HCEC 1CT (cell line): ENCODE results near the gene ADGRG6.

Experiments used
- DNase-seq: peaks from one replicate; pipeline ENCODE4 v3.0.0-alpha.2; 2017

Gene ADGRG6

DNA sequence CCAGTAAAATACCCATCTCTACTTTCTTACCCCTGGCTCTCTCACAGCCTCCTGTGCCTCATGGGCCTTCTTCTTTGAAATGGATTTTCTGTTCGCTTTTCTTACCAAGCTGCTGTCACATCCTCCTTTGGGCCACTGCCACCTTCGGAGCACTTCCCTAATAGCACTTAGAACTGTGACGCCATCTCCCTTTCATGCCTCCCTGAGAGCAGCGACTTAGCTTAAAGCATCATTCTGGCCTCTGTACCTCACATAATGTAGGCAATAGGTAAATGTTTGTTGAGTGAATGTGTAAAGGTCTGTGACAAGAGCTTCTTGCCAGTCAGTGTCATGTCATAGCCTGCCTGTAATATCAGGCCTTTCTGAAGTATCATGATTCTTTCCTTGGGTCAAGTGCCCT lies 78.8 kb downstream of the ADGRG6 start:
- DNase-seq: no peak

DNA sequence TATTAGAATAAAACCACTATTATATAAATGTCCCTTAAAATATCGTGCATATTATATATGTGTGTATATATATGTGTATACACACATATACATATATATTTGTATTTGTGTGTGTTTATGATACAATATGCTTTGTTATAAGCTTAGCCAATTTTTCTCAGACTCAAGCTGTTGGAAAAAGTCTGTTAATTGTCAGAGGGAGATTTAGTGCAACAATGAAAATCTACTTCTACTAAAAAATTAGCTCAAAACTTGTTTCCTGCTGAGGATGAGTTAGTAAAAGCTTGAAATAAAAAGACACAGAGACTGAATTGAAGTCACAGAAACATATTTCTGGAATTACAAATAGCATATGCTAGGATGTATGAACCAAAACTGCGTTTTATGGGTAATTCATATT lies 79.4 kb downstream of the ADGRG6 start:
- no peak for DNase-seq

DNA sequence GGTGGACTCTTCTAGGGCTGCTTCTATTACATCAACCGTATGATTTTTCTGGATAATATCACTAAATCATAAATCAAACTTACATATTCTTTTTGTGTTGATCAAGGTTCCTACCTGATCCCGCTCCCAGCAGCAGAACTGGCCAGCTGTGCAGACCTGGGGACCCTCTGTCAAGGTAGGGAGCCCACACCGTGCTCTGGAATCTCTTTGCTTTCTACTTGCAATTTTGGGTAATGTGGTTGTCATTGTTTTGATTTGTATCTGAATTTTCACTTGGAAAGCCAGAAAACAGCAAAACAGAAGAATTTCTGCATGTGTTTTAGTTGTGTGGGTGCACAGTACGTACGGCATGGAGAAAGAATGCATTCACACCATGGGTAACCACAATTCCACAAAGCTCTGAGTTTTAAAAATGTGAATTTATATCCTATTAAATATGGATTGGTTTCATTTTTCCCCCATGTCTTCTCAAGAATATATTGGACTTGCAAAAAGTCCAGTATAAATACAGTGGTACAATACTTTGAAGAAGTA lies 80.1 kb downstream of the ADGRG6 start:
- DNase-seq: no peak

DNA sequence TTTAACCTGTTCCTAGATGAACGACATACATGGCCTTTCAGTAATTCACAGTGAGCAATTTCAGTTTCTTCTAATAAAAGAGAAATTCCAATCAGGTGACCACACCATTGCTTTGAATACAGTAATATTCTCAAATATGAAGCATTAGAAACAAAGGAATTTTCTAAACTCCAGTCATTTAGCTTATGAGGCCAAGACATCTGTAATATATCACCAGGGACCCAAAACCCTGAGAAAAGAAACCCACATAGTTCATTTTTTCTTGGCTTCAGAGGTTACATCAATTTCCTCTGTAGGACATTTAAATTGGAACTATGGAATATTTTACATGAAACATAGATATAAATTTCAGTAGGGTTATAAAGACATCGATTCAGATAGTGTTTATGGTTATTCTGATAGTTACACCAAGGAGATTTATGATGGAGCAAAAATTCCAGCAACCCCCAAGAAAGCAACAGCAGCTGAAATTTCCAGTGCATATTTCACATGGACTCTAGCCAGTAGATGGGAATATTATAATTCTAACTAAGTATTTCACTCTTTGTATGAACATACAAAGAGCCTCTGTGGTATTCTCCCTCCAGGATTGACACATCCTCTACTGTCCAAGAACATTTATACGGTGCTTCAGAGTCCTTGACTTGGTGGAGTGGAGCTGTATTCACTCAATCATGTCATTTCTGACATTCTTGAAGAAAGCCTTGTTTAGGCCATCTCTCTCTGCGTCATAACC lies 82.9 kb downstream of the ADGRG6 start:
- DNase-seq: peak; percentile 58

DNA sequence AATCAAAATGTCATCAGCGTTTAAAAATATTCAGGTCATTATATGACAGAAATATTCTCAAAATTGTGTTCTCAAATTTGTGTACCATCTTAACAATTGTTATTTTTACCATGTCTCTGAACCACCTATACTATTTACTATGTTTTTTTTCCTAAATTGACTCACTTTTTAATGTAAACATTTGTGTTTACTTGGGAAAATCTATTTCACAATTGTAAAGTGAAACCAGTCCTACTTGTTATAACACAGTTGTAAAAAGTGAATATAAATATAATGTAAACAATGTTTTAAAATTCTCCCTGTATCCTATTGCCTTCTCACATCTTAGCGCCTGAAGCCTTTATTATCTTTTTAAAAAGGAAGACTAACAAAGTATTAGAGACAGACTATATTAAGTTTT lies 83.5 kb downstream of the ADGRG6 start:
- DNase-seq: peak; percentile 13

DNA sequence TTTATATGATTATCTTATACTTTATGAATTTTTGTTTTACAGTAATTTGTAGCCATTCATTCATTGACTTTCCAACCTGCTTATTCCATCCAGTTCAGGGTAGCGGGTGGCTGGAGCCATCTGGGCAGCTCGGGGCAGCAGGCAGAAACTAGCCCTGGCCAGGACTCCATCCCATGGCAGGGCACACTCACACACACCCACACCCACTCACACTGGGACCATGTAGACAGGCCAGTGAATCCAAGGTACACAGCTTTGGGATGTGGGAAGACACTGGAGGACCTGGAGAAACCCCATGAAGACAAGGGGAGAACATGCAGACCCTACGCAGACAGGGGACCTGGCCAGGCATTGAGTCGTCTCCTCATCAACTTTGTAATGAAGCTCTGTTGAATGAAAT lies 84.8 kb downstream of the ADGRG6 start:
- DNase-seq: no peak

DNA sequence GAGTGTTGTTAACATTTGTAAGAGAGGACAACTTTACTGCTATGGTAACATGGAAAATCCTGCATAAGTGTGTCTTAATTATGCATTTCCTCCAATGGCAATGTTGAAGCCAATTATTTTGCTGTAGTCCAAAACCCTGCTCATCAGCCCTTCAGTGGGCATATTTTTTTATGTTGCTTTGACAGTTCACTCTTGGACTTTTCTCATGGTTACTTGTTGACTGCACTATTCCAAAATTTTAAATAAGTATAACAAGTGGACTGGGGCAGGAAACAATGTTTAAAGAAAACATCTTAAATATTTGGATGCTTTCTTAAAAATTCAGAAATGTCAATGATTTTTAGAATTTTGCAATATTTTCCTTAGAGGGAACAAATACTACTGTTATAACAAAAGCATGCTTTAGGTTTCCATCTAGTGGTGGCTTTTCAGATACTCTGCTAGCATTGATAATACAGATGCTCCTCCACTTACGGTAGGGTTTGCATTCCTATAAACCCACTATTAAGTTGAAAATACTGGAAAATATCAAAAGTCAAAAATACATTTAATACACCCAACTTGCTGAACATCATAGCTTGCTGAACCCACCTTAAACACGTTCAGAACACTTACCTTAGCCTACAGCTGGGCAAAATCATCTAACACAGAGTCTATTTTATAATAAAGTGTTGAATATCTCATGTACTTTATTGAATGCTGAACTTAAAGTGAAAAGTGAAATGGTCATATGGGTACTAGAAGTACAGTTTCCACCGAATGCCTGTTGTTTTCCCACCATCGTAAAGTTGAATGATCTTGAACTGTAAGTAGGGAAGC lies 86.4 kb downstream of the ADGRG6 start:
- peak; percentile 62 for DNase-seq

DNA sequence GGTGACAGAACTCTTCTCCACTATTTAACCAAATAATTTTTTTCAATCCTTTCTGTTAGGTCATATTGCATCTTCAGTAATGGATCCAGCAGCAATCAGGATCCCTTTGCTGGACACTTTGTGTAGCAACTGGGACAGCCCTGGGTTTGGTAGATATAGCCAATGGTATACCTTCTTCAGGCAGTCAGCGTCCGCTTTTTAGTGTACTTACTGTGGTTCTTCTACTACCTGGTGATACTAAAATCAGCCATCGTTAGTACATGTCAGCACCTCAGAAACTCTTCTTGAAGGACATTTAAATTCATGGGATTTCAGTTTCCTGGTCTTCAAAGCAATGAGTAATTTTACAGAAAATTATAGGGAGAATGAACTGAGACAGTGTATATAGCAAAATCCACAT lies 93.5 kb downstream of the ADGRG6 start:
- DNase-seq: no peak

DNA sequence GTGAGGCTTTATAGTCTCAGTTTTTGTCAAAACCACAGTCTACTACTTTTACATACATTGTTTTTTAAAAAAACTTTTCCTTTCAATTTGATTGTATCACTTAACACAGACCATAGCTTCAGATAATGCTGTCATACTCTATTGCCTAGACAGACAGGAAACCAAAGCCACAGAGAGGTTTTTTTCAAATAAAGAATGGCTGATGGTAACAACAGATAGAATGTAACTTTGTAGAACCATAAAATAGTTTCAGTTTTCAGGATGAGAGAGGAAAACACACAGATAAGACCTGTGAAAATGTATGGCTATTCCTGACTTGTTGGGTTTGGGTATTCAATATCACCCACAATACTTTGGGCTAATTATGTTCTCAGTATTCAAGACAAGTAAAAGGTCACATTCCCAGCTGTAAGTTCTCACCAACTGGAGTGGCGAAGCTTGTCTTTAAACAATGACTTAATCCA lies 94.0 kb downstream of the ADGRG6 start:
- DNase-seq: no peak

DNA sequence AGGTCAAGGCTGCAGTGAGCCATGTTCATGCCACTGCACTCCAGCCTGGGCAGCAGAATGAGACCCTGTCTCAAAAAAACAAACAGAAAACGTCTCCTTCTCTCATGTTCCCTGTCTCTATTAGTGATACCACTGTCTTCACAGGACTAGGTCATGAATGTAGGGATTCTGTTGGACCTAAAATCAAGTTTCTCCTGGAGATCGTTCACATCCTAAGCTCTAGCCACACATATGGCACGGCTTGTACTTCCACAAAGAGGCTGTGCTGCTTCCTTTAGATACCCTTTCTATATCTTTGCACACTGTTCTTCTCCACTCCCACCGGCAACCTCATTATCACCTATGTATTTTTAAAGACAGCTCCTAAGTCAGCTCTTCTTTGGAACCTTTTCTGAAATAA lies 96.5 kb downstream of the ADGRG6 start:
- DNase-seq: no peak

DNA sequence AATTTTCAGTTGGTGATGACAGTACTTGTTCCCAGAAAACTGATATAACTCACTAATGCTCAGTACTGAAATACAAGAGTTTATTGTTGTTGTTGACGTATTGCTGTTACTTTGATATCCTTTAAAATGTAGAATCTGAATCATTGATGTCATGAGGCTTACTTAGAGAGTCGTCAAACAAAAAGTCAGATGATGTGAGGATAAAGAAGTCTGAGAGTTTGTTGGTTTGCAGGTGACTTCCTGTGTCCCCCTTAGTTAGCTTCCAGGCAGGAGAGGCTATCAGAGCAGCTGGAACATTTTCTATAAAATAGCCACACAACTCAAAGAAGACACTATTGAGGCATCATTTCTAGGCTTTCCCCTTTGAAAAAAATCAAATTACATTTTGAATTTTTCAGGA lies 97.9 kb downstream of the ADGRG6 start:
- no peak for DNase-seq

DNA sequence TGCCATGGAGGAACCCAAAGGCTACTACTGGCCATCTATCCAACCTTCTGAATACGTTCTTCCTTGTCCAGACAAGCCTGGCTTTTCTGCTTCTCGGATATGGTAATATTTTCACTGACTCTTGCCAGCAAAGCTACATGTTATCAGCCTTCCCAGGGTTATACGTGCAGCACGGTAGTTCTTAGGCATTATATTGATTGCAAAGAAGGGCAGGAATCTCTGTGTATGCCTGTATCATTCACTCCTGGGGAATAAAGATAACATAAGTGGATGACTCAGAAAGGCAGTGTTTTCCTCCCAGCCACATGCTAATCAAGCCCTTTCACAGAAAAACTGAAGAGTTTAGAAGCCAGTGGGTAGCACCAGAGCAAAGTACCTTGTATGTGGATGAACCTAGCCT lies 98.7 kb downstream of the ADGRG6 start:
- no peak for DNase-seq

DNA sequence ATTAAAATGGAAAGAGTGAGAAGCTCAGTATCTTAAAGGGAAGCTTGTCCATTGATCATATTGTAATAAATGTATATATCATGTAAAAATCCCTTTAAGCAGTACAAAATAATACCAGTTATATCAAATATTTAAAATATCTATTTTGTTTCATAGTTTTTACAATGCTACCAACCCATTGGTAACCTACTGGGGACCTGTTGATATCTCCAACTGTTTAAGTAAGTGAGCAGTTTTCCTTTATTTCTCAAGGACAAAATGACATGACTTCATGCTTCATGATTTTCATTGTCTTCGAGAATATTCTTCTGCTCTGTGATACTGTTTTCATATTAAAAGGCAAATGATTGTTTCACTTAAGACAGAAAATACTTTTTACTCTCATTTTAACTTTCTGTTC lies 100.0 kb downstream of the ADGRG6 start:
- DNase-seq: no peak

DNA sequence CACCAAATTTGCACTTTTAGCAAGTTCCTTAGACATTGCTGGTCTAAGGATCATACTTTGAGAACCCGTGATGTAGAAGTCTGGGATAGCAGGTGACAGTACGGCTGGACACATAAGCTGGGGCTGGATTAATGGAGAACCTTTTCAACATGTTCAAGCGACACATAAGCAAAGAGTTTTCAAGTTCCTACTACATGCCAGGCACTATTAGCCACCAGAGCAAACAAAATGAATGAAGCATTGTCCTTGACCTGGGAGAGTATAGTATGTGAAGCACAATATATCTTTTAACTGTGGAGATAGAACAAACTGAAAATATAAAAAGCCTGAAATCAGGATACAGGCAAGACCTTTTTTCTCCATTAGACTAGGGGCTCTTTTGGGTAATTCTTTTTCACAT lies 102.9 kb downstream of the ADGRG6 start:
- no peak for DNase-seq

DNA sequence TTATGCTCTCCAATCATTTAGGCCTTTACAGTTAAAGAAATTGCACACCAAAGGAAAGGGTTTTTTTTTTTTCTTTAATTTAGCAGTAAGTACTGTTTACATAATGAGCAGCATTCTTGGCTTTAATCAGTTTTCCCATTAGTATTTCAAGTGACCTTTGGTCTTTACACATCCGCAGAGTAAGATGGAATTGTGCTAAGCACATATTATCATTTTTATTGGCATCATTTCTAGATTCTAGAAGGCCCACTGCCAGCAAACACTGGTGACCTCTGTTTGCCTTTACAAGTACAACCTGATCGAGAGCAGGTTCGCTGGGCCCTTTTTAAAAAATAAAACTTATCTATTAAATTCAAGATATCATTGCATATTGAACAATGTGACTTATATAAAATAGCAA lies 104.3 kb downstream of the ADGRG6 start:
- no peak for DNase-seq

DNA sequence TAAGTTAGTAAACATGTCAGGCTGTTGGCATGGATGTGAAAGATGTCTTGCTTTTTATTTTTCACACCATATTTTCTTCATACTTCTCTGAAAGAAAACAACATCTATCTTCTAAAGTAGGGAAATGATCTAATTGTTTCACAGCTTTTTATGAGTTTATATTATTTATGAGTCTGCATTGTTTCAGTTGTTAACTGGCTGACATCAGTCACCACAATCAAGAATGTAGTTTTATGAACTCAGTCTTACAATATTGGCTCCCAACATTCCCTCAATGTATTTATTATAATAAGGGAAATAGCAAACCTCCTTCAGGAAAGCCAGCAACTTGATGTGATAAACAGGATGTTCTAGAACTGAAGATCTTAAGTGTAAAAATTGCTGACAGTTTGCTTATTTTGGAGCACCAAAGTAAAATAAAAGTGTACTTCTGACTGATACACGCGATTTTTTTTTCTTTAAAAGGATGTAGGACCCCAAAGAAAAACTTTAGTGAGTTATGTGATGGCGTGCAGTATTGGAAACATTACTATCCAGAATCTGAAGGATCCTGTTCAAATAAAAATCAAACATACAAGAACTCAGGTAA lies 106.0 kb downstream of the ADGRG6 start:
- DNase-seq: no peak

DNA sequence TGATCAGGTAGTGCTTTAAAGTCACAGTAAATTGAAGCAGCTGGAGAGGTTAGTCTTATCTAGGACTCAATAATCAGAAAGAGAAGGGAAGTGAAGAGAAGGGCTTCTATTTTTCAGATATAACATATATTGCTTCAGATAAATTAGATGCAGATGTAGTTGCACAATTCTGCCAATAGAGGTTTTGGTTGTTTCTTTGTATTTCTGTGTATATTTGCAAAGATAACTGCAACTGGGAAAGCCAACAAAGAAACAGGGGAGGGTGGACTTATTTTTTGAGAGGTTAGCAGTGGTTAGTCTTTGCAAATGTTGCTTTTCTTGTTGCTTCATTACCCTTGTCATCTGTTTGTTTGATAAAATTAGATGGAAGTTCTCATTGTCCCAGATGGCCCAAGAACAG lies 106.6 kb downstream of the ADGRG6 start:
- DNase-seq: no peak

DNA sequence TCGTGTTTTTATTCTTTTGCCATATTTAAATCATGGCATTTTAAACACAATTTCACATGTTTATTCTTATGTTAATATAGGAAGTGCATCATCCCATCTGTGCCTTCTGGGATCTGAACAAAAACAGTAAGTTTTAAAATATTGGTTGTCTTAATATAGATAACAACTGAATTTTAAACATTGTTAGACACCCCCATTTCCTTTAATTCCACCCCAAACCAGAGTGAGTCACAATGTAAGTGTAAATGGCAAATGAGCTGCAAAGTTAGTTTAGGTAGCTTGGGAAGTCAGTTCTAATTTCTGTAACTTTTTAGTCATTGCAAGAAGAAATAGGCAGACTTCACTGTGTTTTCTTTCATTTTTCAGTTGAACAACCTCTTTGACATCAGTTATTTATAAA lies 108.0 kb downstream of the ADGRG6 start:
- no peak for DNase-seq

DNA sequence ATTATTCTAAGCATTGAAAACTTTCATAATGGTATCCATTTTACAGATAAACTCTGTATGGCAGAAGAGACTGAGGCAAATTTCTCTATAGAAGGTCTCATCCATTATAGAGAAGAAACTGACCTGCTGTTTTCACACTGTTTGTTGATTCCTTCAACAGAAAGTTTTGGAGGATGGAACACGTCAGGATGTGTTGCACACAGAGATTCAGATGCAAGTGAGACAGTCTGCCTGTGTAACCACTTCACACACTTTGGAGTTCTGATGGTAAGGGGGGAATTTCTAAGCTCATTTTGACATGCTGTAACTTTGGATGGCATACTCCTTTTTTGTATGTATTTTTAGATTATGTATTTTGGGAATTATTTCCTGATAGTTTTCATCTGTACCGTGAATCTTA lies 109.3 kb downstream of the ADGRG6 start:
- DNase-seq: no peak

DNA sequence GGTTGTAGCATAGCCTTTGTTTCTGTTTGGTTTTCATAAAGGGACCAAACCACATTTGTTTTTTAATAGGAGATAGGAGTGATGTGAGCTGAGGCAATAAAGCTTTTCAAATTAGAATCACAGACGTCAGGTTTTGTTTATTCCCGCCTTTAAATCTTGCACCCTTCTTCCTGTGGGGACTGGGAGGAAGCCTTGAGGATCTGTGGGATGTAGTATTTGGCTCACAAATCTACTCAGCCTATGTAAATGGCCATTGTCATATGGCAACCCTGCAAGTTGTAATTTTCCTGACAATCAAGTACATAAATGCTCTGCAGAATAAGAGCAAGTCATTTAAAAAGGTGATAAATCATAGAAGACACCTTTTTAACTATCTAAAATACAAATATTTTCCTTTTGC lies 110.4 kb downstream of the ADGRG6 start:
- DNase-seq: no peak

DNA sequence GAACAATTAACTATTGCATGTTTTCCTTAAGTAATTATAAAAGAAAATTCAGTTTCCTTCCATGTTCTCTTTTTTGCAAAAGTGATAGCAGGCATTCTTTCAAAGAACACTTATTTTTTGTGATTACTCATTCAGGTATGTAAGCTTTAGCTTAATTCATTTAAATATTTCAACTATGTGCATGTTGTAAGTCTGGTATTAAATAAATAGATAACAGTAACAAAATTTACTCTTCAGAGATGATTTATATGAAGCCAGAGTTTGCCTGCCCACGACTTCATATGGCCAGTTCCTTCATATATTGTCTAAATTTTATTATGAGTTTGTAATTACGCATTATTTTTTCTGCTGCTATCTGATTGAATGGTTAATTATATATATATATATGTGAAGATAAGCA lies 110.9 kb downstream of the ADGRG6 start:
- peak; percentile 14 for DNase-seq

DNA sequence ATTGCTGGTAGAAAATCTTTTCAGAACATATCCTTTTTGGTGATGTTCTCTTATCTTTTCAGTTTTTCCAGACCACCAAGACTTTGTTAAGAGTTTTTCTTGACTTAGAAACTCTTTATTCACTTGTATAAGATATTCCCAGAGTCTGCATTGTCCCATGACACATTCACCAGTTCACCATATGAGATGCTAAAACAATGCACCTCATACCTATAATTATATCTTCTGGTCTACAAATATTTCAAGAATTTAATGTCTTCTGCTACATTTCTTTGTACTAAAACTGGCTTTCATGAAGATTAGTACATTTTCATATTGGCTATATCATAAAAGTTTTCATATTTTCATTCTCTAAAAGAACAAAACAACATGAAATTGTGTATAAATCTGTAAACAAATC lies 111.3 kb downstream of the ADGRG6 start:
- DNase-seq: peak; percentile 34

DNA sequence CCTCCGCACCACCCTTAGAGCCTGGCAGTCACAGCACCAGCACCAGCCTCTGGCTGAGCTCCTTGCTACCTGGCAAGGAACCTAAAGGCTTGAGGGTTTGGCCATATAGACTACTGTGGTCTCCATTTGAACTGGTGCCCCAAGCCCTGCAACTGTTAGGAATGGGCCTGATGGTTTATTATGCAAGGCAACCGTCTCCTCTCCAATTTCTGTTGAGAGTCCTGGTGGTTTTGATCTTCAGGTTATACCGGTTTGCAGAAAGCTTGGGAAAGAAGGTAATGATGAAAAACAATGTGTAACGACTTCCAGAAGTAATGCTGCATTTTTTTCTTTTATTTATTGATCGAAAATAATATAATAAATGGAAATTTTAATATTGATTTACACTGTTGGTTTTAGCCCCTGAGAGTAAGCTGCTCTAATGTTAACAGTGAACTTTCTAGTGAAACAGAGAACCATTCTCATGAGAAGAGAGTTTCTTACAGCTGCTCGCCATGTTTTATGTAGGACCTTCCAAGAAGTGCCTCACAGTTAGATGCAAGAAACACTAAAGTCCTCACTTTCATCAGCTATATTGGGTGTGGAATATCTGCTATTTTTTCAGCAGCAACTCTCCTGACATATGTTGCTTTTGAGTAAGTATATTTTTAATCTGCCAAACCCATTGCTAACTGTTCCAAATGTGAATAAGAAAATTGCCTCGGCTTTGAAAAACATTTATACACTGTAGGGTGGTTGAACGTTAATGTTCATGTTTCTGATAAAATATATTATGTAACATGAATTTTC lies 112.8 kb downstream of the ADGRG6 start:
- DNase-seq: no peak
